ENCODE measurements around the gene ATP2B1.

Gene ATP2B1

GRCh38 chr12:89636776-89637160 lies 71.9 kb downstream of the ATP2B1 start:
- peaks cover 76% of the 10 kb centered on the region for H3K36me3 ChIP-seq (ENCODE audit: insufficient read depth, low read length)
- H3K4me3 ChIP-seq (ENCODE audit: low read depth, low read length, poor library complexity, severe bottlenecking) = no peak overlapping the region
- H3K4me2 ChIP-seq (ENCODE audit: low read length) = no peak overlapping the region
- TF ChIP-seq EZH2 (IDR thresholded peaks at IDR 0.05; ENCODE audit: borderline replicate concordance, low read length) = no peak
- TF ChIP-seq, protein P1, sequence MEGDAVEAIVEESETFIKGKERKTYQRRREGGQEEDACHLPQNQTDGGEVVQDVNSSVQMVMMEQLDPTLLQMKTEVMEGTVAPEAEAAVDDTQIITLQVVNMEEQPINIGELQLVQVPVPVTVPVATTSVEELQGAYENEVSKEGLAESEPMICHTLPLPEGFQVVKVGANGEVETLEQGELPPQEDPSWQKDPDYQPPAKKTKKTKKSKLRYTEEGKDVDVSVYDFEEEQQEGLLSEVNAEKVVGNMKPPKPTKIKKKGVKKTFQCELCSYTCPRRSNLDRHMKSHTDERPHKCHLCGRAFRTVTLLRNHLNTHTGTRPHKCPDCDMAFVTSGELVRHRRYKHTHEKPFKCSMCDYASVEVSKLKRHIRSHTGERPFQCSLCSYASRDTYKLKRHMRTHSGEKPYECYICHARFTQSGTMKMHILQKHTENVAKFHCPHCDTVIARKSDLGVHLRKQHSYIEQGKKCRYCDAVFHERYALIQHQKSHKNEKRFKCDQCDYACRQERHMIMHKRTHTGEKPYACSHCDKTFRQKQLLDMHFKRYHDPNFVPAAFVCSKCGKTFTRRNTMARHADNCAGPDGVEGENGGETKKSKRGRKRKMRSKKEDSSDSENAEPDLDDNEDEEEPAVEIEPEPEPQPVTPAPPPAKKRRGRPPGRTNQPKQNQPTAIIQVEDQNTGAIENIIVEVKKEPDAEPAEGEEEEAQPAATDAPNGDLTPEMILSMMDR (IDR thresholded peaks at IDR 0.05; ENCODE audit: low read length) = no peak
- no peaks in the 10 kb centered on the region for H3K27me3 ChIP-seq (ENCODE audit: insufficient read depth, low read length)
- H3F3A ChIP-seq (ENCODE audit: insufficient read depth, low read length) = no peaks in the 10 kb centered on the region; the same call in 1 of the 2 replicates
- no peaks in the 10 kb centered on the region for H3K9me2 ChIP-seq (ENCODE audit: low read depth, low read length)
- H3K27ac ChIP-seq (ENCODE audit: low read depth, low read length, poor library complexity, severe bottlenecking) = no peak overlapping the region
- no peak overlapping the region for H3K9ac ChIP-seq (ENCODE audit: low read length)
- no peaks in the 10 kb centered on the region for H3K4me1 ChIP-seq (ENCODE audit: insufficient read depth, low read length, severe bottlenecking)
- H4K20me1 ChIP-seq (ENCODE audit: insufficient read depth, low read length) = no peaks in the 10 kb centered on the region
- H3K79me2 ChIP-seq (ENCODE audit: insufficient read depth, low read length) = peaks cover 26% of the 10 kb centered on the region
- H2AFZ ChIP-seq (ENCODE audit: low read length) = no peak overlapping the region
- no peaks in the 10 kb centered on the region for H3K9me3 ChIP-seq (ENCODE audit: low read length)

GRCh38 chr12:89636052-89636775 lies 72.4 kb downstream of the ATP2B1 start:
- H3K27ac ChIP-seq (ENCODE audit: low read depth, low read length, poor library complexity, severe bottlenecking) = no peak overlapping the region
- H4K20me1 ChIP-seq (ENCODE audit: insufficient read depth, low read length) = no peaks in the 10 kb centered on the region

DNA sequence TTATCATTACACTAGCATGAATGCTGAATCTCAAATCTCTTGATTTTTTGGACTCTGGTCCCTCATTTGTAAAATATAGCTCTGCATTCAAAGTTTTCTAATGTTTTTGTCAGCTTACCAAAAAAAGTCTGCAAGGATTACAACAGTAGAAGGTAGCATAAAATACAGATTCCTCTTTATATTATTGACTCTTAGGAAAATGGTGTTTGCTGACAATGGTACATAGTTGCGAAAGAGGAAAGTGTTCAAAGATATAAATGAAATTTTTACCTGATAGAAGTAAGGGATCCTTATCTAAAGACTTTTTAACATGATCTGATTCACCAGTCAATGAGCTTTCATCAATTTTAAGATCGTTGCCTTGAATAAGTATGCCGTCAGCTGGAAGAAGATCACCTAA lies 74.1 kb downstream of the ATP2B1 start:
- no peaks in the 10 kb centered on the region for H3K27me3 ChIP-seq (ENCODE audit: insufficient read depth, low read length)
- H3K4me3 ChIP-seq (ENCODE audit: low read depth, low read length, poor library complexity, severe bottlenecking) = no peak overlapping the region
- H3K9ac ChIP-seq (ENCODE audit: low read length) = no peak overlapping the region
- H3K4me1 ChIP-seq (ENCODE audit: insufficient read depth, low read length, severe bottlenecking) = no peaks in the 10 kb centered on the region
- no peaks in the 10 kb centered on the region for H4K20me1 ChIP-seq (ENCODE audit: insufficient read depth, low read length)
- no peaks in the 10 kb centered on the region; the same call in 1 of the 2 replicates for H3F3A ChIP-seq (ENCODE audit: insufficient read depth, low read length)
- H3K4me2 ChIP-seq (ENCODE audit: low read length) = no peak overlapping the region
- peaks cover 82% of the 10 kb centered on the region for H3K36me3 ChIP-seq (ENCODE audit: insufficient read depth, low read length)
- TF ChIP-seq, protein P1 (IDR thresholded peaks at IDR 0.05; ENCODE audit: low read length) = no peak
- TF ChIP-seq EZH2 (IDR thresholded peaks at IDR 0.05; ENCODE audit: borderline replicate concordance, low read length) = no peak
- no peaks in the 10 kb centered on the region for H3K9me2 ChIP-seq (ENCODE audit: low read depth, low read length)
- H3K27ac ChIP-seq (ENCODE audit: low read depth, low read length, poor library complexity, severe bottlenecking) = no peak overlapping the region
- peaks cover 4% of the 10 kb centered on the region; the same call in 1 of the 2 replicates for H3K79me2 ChIP-seq (ENCODE audit: insufficient read depth, low read length)
- H2AFZ ChIP-seq (ENCODE audit: low read length) = no peak overlapping the region
- no peaks in the 10 kb centered on the region for H3K9me3 ChIP-seq (ENCODE audit: low read length)

More at GRCh38 chr12:89636052-89636775, 72.4 kb downstream of the ATP2B1 start:
- H3K4me2 ChIP-seq (ENCODE audit: low read length) = no peak overlapping the region
- H2AFZ ChIP-seq (ENCODE audit: low read length) = no peak overlapping the region
- H3K36me3 ChIP-seq (ENCODE audit: insufficient read depth, low read length) = peaks cover 76% of the 10 kb centered on the region
- H3K9me2 ChIP-seq (ENCODE audit: low read depth, low read length) = no peaks in the 10 kb centered on the region
- no peaks in the 10 kb centered on the region for H3K27me3 ChIP-seq (ENCODE audit: insufficient read depth, low read length)
- H3K9ac ChIP-seq (ENCODE audit: low read length) = no peak overlapping the region
- no peaks in the 10 kb centered on the region; the same call in 1 of the 2 replicates for H3F3A ChIP-seq (ENCODE audit: insufficient read depth, low read length)
- H3K9me3 ChIP-seq (ENCODE audit: low read length) = no peaks in the 10 kb centered on the region
- no peak for TF ChIP-seq EZH2 (IDR thresholded peaks at IDR 0.05; ENCODE audit: borderline replicate concordance, low read length)
- TF ChIP-seq, protein P1 (IDR thresholded peaks at IDR 0.05; ENCODE audit: low read length) = no peak
- H3K4me1 ChIP-seq (ENCODE audit: insufficient read depth, low read length, severe bottlenecking) = no peaks in the 10 kb centered on the region
- no peak overlapping the region for H3K4me3 ChIP-seq (ENCODE audit: low read depth, low read length, poor library complexity, severe bottlenecking)
- peaks cover 21% of the 10 kb centered on the region for H3K79me2 ChIP-seq (ENCODE audit: insufficient read depth, low read length)

Data from OCI-LY1 (cell line).